ENCODE data around the gene UPK1B.
"Not testable (repeated sequence)": the region's sequence is repeated elsewhere in the genome, so short reads cannot be mapped to it uniquely, and the experiment has no call there.

DNA sequence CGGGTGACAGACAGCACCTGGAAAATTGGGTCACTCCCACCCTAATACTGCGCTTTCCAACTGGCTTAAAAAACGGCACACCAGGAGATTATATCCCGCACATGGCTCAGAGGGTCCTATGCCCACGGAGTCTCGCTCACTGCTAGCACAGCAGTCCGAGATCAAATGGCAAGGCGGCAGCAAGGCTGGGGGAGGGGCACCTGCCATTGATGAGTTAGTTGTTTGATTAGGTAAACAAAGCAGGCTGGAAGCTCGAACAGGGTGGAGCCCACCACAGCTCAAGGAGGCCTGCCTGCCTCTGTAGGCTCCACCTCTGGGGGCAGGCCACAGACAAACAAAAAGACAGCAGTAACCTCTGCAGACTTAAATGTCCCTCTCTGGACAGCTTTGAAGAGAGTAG is 8.7 kb upstream of the UPK1B start:
- TF ChIP-seq EZH2phosphoT487 (IDR thresholded peaks at IDR 0.05) = not testable (repeated sequence)
- TF ChIP-seq, protein P1, sequence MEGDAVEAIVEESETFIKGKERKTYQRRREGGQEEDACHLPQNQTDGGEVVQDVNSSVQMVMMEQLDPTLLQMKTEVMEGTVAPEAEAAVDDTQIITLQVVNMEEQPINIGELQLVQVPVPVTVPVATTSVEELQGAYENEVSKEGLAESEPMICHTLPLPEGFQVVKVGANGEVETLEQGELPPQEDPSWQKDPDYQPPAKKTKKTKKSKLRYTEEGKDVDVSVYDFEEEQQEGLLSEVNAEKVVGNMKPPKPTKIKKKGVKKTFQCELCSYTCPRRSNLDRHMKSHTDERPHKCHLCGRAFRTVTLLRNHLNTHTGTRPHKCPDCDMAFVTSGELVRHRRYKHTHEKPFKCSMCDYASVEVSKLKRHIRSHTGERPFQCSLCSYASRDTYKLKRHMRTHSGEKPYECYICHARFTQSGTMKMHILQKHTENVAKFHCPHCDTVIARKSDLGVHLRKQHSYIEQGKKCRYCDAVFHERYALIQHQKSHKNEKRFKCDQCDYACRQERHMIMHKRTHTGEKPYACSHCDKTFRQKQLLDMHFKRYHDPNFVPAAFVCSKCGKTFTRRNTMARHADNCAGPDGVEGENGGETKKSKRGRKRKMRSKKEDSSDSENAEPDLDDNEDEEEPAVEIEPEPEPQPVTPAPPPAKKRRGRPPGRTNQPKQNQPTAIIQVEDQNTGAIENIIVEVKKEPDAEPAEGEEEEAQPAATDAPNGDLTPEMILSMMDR (IDR thresholded peaks at IDR 0.05) = not testable (repeated sequence)
